Motor neuron (in vitro differentiated cells): Measurements from ENCODE around the gene ORAI1. TPM values are rescaled to one million over a fixed set of nuclear protein-coding genes. Genes with fewer than 3 reads are reported as not detected.
"Not testable (repeated sequence)": the region's sequence is repeated elsewhere in the genome, so short reads cannot be mapped to it uniquely, and the experiment has no call there.

Experiments
- ATAC-seq, 8 experiments: fragments of 200-7000 bp; cut with Tn5 transposase; replicated peaks in 6 of 8; 2 replicates each; pipeline ENCODE4 v1.8.0; 2021; ENCODE audit warnings: mild to moderate bottlenecking in 8 of 8, moderate library complexity in 8 of 8
- H3K27ac ChIP-seq, 2 donors: fragments of 250-450 bp; sonication (Bioruptor Pico); 2 replicates each; pipeline ENCODE4 v1.9.0; 2021; ENCODE audit warnings: antibody characterized with exemption in 2 of 2, mild to moderate bottlenecking in 2 of 2, moderate library complexity in 1 of 2
- H3K4me1 ChIP-seq, 2 donors: fragments of 250-450 bp; sonication (Bioruptor Pico); replicated peaks in 1 of 2; 2 replicates each; pipeline ENCODE4 v1.6.1; 2021; ENCODE audit warnings: antibody characterized with exemption in 2 of 2, mild to moderate bottlenecking in 2 of 2, moderate library complexity in 1 of 2
- H3K4me3 ChIP-seq, 5 donors: fragments of 250-450 bp; sonication (Bioruptor Pico); 2 replicates each; pipeline ENCODE4 v1.9.0; 2021; ENCODE audit warnings: antibody characterized with exemption in 5 of 5, mild to moderate bottlenecking in 5 of 5, moderate library complexity in 4 of 5
- WGBS, 10 experiments: fragments of 450-650 bp; shearing (Covaris generic); methylation state at CpG; one replicate each; pipeline ENCODE4 v1.0.0; 2022; 5-methylcytosine and 5-hydroxymethylcytosine counted together
- in situ Hi-C, 9 experiments: fragments of 400-800 bp; cut with MboI; loops; one replicate each; pipeline ENCODE4 v1.15.0; 2021; ENCODE audit warnings: low sequenced_read_pairs in 9 of 9, low pct_unique_long_range_greater_than_20kb in 2 of 9; ENCODE audit not compliant: unreplicated experiment in 9 of 9
- total RNA-seq, 8 experiments: library from RNA; unstranded; fragments of 300-600 nt; gene quantifications; 2 replicates each; pipeline versions ENCODE4 v1.2.3 to v1.2.4, GENCODE V29; 2022

Gene ORAI1
- total RNA-seq, 8 experiments from 2014 or later, result 2.3 to 17.7 (median 4.6) TPM

- ATAC-seq, result no peak
- 80 to 100% (median 91%) methylated on average over 1 to 6 of the region's 14 CpGs; no CpG with 5 or more reads in 4 of the 10 experiments for WGBS, 10 experiments
- H3K4me1 ChIP-seq, result no peaks in the 10 kb centered on the region
- in situ Hi-C loops, result no loop called here
- no peak overlapping the region for H3K4me3 ChIP-seq
- no peak overlapping the region for H3K27ac ChIP-seq
Observed at GRCh38 chr12:121638298-121639202, 12.2 kb downstream of the ORAI1 start.

- ATAC-seq, result no peak
- Histone ChIP-seq H3K27ac (no peak overlapping the region), H3K4me3 (no peak overlapping the region), H3K4me1 (no peaks in the 10 kb centered on the region)
- WGBS, 10 experiments, result 86 to 100% (median 96%) methylated on average over 1 to 14 of the region's 18 CpGs; no CpG with 5 or more reads in 5 of the 10 experiments
- in situ Hi-C loops, result no loop called here
Observed at GRCh38 chr12:121641343-121641630, 15.0 kb downstream of the ORAI1 start.

- peak in 1 of 8 experiments; percentile 16 for ATAC-seq
- peaks cover 0 to 2% of the 10 kb centered on the region in 2 donors for H3K4me1 ChIP-seq
- in situ Hi-C loops, result no loop called here
- H3K27ac ChIP-seq, result no peak overlapping the region
- no peak overlapping the region for H3K4me3 ChIP-seq
- WGBS, 10 experiments, result 91 to 100% (median 100%) methylated on average over 1 to 8 of the region's 11 CpGs; no CpG with 5 or more reads in 1 of the 10 experiments
Observed at GRCh38 chr12:121648458-121649028, 22.2 kb downstream of the ORAI1 start.

GRCh38 chr12:121649322-121649721 is 23.0 kb downstream of the ORAI1 start:
- in situ Hi-C loops, result no loop called here
- peaks cover 0 to 2% of the 10 kb centered on the region in 2 donors for H3K4me1 ChIP-seq
- ATAC-seq, result peak in 3 of 8 experiments; percentile 22 to 61 (median 33)
- 68 to 100% (median 88%) methylated on average over 1 to 5 of the region's 5 CpGs; no CpG with 5 or more reads in 3 of the 10 experiments for WGBS, 10 experiments
- no peak overlapping the region for H3K27ac ChIP-seq
- no peak overlapping the region for H3K4me3 ChIP-seq

GRCh38 chr12:121649819-121650353 is 23.6 kb downstream of the ORAI1 start:
- 93 to 100% (median 100%) methylated on average over 1 to 4 of the region's 8 CpGs; no CpG with 5 or more reads in 2 of the 10 experiments for WGBS, 10 experiments
- ATAC-seq, result no peak
- in situ Hi-C loops, result loop anchor here in 1 of 9 experiments (25.0 kb wide), 1 partner anchor 88 kb away; no protein-coding TSS in a partner anchor

GRCh38 chr12:121651320-121651719 is 25.0 kb downstream of the ORAI1 start:
- H3K27ac ChIP-seq, result no peak overlapping the region
- 17 to 100% (median 60%) methylated on average over 1 to 6 of the region's 8 CpGs; no CpG with 5 or more reads in 3 of the 10 experiments for WGBS, 10 experiments
- peaks cover 0 to 2% of the 10 kb centered on the region in 2 donors for H3K4me1 ChIP-seq
- in situ Hi-C loops, result loop anchor here in 1 of 9 experiments (25.0 kb wide), 1 partner anchor 89 kb away; no protein-coding TSS in a partner anchor
- H3K4me3 ChIP-seq, result no peak overlapping the region
- ATAC-seq, result peak in 5 of 8 experiments; percentile 40 to 67 (median 53)

More at GRCh38 chr12:121649819-121650353, 23.6 kb downstream of the ORAI1 start:
- Histone ChIP-seq H3K27ac (no peak overlapping the region), H3K4me1 (peaks cover 0 to 2% of the 10 kb centered on the region in 2 donors), H3K4me3 (no peak overlapping the region)

GRCh38 chr12:121652767-121653497 is 26.6 kb downstream of the ORAI1 start:
- whole genome bisulfite sequencing, 10 experiments, result 51 to 100% (median 96%) methylated on average over 1 to 11 of the region's 16 CpGs; no CpG with 5 or more reads in 5 of the 10 experiments
- H3K4me3 ChIP-seq, result no peak overlapping the region
- peak in 2 of 8 experiments; percentile 32 to 44 for ATAC-seq
- peaks cover 0 to 8% of the 10 kb centered on the region in 2 donors for H3K4me1 ChIP-seq
- in situ Hi-C loops, result loop anchor here in 1 of 9 experiments (25.0 kb wide), 1 partner anchor 91 kb away; no protein-coding TSS in a partner anchor
- no peak overlapping the region for H3K27ac ChIP-seq

- ATAC-seq, result no peak
- WGBS, 10 experiments, result 89 to 100% methylated on average over 2 to 3 of the region's 18 CpGs; no CpG with 5 or more reads in 8 of the 10 experiments
- H3K27ac ChIP-seq, result no peak overlapping the region
- no peak overlapping the region for H3K4me3 ChIP-seq
- peaks cover 5 to 14% of the 10 kb centered on the region in 2 donors for H3K4me1 ChIP-seq
- in situ Hi-C loops, result loop anchor here in 1 of 9 experiments (25.0 kb wide), 1 partner anchor 92 kb away; no protein-coding TSS in a partner anchor
Observed at GRCh38 chr12:121653999-121654398, 27.7 kb downstream of the ORAI1 start.

- peaks cover 7 to 20% of the 10 kb centered on the region in 2 donors for H3K4me1 ChIP-seq
- H3K4me3 ChIP-seq, result no peak overlapping the region
- in situ Hi-C loops, result loop anchor here in 1 of 9 experiments (25.0 kb wide), 1 partner anchor 94 kb away; no protein-coding TSS in a partner anchor
- WGBS, 10 experiments, result 71 to 100% (median 100%) methylated on average over 1 to 2 of the region's 2 CpGs; no CpG with 5 or more reads in 4 of the 10 experiments
- no peak overlapping the region for H3K27ac ChIP-seq
- no peak for ATAC-seq
Observed at GRCh38 chr12:121656122-121656521, 29.8 kb downstream of the ORAI1 start.

- Histone ChIP-seq H3K27ac (no peak overlapping the region), H3K4me3 (no peak overlapping the region), H3K4me1 (peaks cover 7 to 17% of the 10 kb centered on the region in 2 donors)
- in situ Hi-C loops, result loop anchor here in 1 of 9 experiments (25.0 kb wide), 1 partner anchor 95 kb away; no protein-coding TSS in a partner anchor
- ATAC-seq, result no peak
- 60 to 100% (median 92%) methylated on average over 1 to 11 of the region's 18 CpGs for WGBS, 10 experiments
Observed at GRCh38 chr12:121657305-121658008, 31.1 kb downstream of the ORAI1 start.

GRCh38 chr12:121661353-121662105 is 35.2 kb downstream of the ORAI1 start:
- H3K27ac ChIP-seq, H3K4me3 ChIP-seq, ATAC-seq: not testable (repeated sequence)
- peaks cover 7 to 21% of the 10 kb centered on the region in 2 donors for H3K4me1 ChIP-seq
- 20 to 88% (median 70%) methylated on average over 2 to 11 of the region's 11 CpGs for WGBS, 10 experiments
- in situ Hi-C loops, result loop anchor here in 1 of 9 experiments (25.0 kb wide), 1 partner anchor 99 kb away; no protein-coding TSS in a partner anchor
